ENCODE results near the gene DEK.

DNA sequence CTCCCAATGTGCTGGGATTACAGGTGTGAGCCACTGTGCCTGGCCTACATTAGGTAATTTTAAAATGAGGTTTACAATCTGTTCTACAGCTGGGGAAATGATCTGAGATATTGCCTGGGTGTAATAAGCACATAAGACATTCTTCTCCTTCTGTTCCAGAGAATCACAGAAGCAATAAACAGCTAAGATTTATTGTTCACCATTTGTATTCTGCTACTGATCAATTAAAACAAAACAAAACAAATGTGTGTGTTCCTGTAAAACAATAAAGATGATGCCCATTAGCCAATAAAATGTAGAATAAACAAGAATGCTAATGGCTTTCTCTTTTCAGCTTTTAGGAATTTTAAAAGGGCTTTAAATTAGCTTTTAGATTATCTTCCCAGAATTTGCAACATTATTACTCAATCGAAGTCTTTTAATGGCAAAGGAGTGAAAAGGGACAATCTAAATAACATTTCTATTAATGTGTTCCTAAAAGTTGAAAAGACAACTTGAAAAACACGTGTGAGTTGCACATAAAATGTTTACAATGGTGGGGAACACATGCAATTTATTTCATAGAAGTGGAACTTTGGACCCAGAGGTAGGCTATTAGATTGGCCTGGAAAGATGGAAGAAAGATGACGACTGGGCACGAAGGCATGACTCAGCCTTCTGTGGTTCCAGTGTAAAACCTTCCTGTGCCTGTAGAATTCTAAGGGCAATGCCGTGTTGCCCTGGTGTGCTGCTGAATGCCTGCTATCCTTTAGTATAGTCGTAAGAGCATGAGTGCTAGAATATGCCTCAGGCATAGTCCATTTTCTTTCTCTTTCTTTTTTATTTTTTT, 29.0 kb upstream of the DEK start:
- TF ChIP-seq, protein P1, sequence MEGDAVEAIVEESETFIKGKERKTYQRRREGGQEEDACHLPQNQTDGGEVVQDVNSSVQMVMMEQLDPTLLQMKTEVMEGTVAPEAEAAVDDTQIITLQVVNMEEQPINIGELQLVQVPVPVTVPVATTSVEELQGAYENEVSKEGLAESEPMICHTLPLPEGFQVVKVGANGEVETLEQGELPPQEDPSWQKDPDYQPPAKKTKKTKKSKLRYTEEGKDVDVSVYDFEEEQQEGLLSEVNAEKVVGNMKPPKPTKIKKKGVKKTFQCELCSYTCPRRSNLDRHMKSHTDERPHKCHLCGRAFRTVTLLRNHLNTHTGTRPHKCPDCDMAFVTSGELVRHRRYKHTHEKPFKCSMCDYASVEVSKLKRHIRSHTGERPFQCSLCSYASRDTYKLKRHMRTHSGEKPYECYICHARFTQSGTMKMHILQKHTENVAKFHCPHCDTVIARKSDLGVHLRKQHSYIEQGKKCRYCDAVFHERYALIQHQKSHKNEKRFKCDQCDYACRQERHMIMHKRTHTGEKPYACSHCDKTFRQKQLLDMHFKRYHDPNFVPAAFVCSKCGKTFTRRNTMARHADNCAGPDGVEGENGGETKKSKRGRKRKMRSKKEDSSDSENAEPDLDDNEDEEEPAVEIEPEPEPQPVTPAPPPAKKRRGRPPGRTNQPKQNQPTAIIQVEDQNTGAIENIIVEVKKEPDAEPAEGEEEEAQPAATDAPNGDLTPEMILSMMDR (conservative IDR thresholded peaks at IDR 0.05; ENCODE audit: low read depth, low read length) = no peak
- TF ChIP-seq EZH2 (IDR thresholded peaks at IDR 0.05; ENCODE audit: borderline replicate concordance, low read depth, low read length, poor library complexity, severe bottlenecking) = no peak

Data from A673 (cell line).